GM18505 (cell line): ENCODE results near the gene L3MBTL1.

ENCODE experiments used
- ATAC-seq: cut with Tn5 transposase; IDR thresholded peaks from one replicate; pipeline ENCODE4 v1.9.1; 2021; ENCODE audit not compliant: unreplicated experiment
- POLR2A ChIP-seq: IDR thresholded peaks from 4 replicates; pipeline ENCODE4 v1.6.1; 2011; ENCODE audit warnings: borderline replicate concordance; ENCODE audit not compliant: insufficient read depth, insufficient read length; ENCODE audit errors: extremely low read depth

L3MBTL1 gene

GRCh38 chr20:43564455-43564854, 57.0 kb downstream of the L3MBTL1 start:
- no peak for TF ChIP-seq POLR2A
- ATAC-seq, result no peak

- TF ChIP-seq POLR2A, result no peak
Measured at GRCh38 chr20:43564993-43565757, 57.7 kb downstream of the L3MBTL1 start.

GRCh38 chr20:43565758-43566104, 58.2 kb downstream of the L3MBTL1 start:
- ATAC-seq, result no peak
- no peak for TF ChIP-seq POLR2A

More at GRCh38 chr20:43564993-43565757, 57.7 kb downstream of the L3MBTL1 start:
- no peak for ATAC-seq

GRCh38 chr20:43567477-43567876, 60.0 kb downstream of the L3MBTL1 start:
- ATAC-seq, result no peak
- no peak for TF ChIP-seq POLR2A

GRCh38 chr20:43568706-43569105, 61.2 kb downstream of the L3MBTL1 start:
- ATAC-seq, result no peak
- TF ChIP-seq POLR2A, result no peak

GRCh38 chr20:43569282-43569681, 61.8 kb downstream of the L3MBTL1 start:
- no peak for TF ChIP-seq POLR2A
- no peak for ATAC-seq

GRCh38 chr20:43570496-43570895, 63.0 kb downstream of the L3MBTL1 start:
- no peak for TF ChIP-seq POLR2A
- ATAC-seq, result no peak

GRCh38 chr20:43571310-43571709, 63.8 kb downstream of the L3MBTL1 start:
- ATAC-seq, result no peak
- TF ChIP-seq POLR2A, result no peak

- TF ChIP-seq POLR2A, result no peak
- ATAC-seq, result no peak
Measured at GRCh38 chr20:43571771-43572170, 64.3 kb downstream of the L3MBTL1 start.

- TF ChIP-seq POLR2A, result no peak
- ATAC-seq, result no peak
Measured at GRCh38 chr20:43572891-43573290, 65.4 kb downstream of the L3MBTL1 start.

- no peak for TF ChIP-seq POLR2A
- ATAC-seq, result no peak
Measured at GRCh38 chr20:43576108-43576507, 68.6 kb downstream of the L3MBTL1 start.

- no peak for ATAC-seq
- TF ChIP-seq POLR2A, result no peak
Measured at GRCh38 chr20:43579861-43580793, 72.6 kb downstream of the L3MBTL1 start.

GRCh38 chr20:43583133-43583864, 75.8 kb downstream of the L3MBTL1 start:
- TF ChIP-seq POLR2A, result no peak
- no peak for ATAC-seq
